Pons (tissue), 1 donor: ENCODE results near the gene MANF.

Experiments
- DNase-seq: peaks from one replicate; pipeline ENCODE4 v3.0.0-alpha.2; 2016; ENCODE audit warnings: low spot score

Gene MANF

DNA sequence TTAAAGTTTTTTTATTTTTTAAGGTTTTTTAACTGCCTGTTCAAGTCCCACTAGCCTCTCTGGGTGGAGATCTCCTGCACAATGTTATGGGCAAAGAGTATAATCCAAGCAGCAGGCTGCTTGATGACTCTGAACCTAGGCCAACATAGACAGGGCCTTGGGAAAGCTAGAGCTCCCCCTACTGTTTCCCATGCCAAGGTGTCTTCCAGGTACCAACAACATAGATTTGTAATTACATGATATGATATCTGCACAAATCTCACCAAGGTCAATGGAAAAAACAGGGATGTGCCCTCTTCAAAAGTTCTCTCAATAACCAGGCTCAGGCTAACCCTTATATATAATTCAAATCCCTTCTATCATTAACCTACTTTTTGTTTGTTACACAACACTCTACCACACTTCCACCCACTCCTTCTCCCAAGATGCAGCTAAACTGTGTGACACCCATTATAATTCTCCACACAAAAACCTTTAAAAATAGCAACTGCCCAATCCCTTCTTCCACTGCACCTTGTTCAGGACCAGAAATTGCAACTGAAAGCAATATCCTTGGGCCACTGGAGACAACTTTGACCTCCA lies 49.7 kb downstream of the MANF start:
- DNase-seq, result peak; percentile 65

DNA sequence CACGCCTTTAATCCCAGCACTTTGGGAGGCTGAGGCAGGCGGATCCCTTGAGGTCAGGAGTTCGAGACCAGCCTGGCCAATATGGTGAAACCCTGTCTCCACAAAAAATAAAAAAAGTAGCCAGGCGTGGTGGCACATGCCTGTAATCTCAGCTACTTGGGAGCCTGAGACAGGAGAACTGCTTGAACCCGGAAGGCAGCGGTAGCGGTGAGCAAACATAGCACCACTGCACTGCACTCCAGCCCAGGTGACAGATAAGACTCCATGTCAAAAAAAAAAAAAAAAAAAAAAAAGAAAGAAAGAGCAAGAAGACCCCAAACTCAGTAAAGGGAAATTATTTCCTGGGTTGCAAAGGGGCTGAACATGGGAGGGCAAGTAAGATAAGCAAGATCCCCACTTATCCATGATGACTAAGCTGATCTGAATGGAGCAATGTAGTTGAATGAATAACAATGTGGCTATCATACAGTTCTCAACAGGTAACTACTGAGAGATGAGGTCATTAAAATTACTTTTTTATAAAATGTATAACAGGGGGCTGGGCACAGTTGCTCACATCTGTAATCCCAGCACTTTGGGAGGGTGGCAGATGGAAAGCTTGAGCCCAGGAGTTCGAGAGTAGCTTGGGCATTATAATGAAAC lies 52.0 kb downstream of the MANF start:
- DNase-seq, result no peak
